Progenitor cell of endocrine pancreas (in vitro differentiated cells): Measurements from ENCODE around the gene WDR49. TPM values are rescaled to one million over a fixed set of nuclear protein-coding genes. Genes with fewer than 3 reads are reported as not detected.

Experiments used
- DNase-seq: peaks from one replicate; pipeline ENCODE4 v3.0.0; 2021; ENCODE audit warnings: low spot score; ENCODE audit not compliant: unreplicated experiment
- H3K27ac Mint-ChIP-seq: 2 replicates; pipeline ENCODE4 v1.8.0; 2021; ENCODE audit warnings: mild to moderate bottlenecking, moderate library complexity, mixed read lengths
- H3K27me3 Mint-ChIP-seq: 2 replicates; pipeline ENCODE4 v1.8.0; 2021; ENCODE audit warnings: mixed read lengths
- H3K36me3 Mint-ChIP-seq: 2 replicates; pipeline ENCODE4 v1.8.0; 2022; ENCODE audit warnings: mixed read lengths; ENCODE audit not compliant: insufficient read depth
- H3K4me1 Mint-ChIP-seq: 2 replicates; pipeline ENCODE4 v1.8.0; 2021; ENCODE audit warnings: low read depth, mixed read lengths
- H3K4me3 Mint-ChIP-seq: 2 replicates; pipeline ENCODE4 v1.8.0; 2021; ENCODE audit warnings: low read depth, mild to moderate bottlenecking, moderate library complexity, mixed read lengths
- H3K9me3 Mint-ChIP-seq: 2 replicates; pipeline ENCODE4 v1.8.0; 2021; ENCODE audit warnings: low read depth, mixed read lengths
- CTCF ChIP-seq: fragments of 200-600 bp; sonication (generic); IDR thresholded peaks from one replicate; pipeline ENCODE4 v1.5.0; 2021; ENCODE audit warnings: antibody characterized with exemption, mild to moderate bottlenecking; ENCODE audit not compliant: unreplicated experiment
- total RNA-seq: library from RNA; stranded (reverse); gene quantifications from 2 replicates; pipeline ENCODE4 v1.2.1, GENCODE V29; 2021

Gene WDR49
- total RNA-seq, 1 donor from 2014 or later = 0.43 TPM

- Mint-ChIP-seq H3K27me3 (no peaks in the 10 kb centered on the region), H3K27ac (no peak overlapping the region), H3K4me1 (peaks cover 1% of the 10 kb centered on the region), H3K36me3 (no peaks in the 10 kb centered on the region), H3K4me3 (no peak overlapping the region), H3K9me3 (peaks cover 5% of the 10 kb centered on the region)
- TF ChIP-seq CTCF = no peak
- no peak for DNase-seq
Observed at GRCh38 chr3:167507954-167508353, 145.8 kb downstream of the WDR49 start.

DNA sequence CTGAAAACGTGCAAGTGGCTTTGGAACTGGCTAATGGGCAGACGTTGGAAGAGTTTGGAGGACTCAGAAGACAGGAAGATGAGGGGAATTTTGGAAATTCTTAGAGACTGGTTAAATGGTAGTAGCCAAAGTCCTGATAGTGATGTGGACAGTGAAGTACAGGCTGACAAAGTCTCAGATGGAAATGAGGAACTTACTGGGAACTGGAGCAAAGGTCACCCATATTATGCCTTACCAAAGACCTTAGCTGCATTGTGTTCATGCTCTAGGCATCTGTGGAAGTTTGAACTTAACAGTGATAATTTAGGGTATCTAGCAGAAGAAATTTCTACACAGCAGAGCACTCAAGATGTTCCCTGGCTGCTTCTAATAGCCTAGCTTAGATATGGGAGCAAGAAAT, 151.3 kb downstream of the WDR49 start:
- DNase-seq = no peak
- Mint-ChIP-seq H3K27me3 (no peaks in the 10 kb centered on the region), H3K4me3 (no peak overlapping the region), H3K9me3 (no peaks in the 10 kb centered on the region), H3K36me3 (no peaks in the 10 kb centered on the region), H3K27ac (no peak overlapping the region), H3K4me1 (peaks cover 3% of the 10 kb centered on the region)
- no peak for TF ChIP-seq CTCF

- Mint-ChIP-seq H3K9me3 (no peaks in the 10 kb centered on the region), H3K4me3 (no peak overlapping the region), H3K4me1 (peaks cover 3% of the 10 kb centered on the region), H3K36me3 (no peaks in the 10 kb centered on the region), H3K27me3 (no peaks in the 10 kb centered on the region), H3K27ac (no peak overlapping the region)
- TF ChIP-seq CTCF = no peak
- no peak for DNase-seq
Observed at GRCh38 chr3:167501941-167502340, 151.8 kb downstream of the WDR49 start.

GRCh38 chr3:167497903-167498302, 155.8 kb downstream of the WDR49 start:
- no peaks in the 10 kb centered on the region for H3K27me3 Mint-ChIP-seq
- DNase-seq = no peak
- no peaks in the 10 kb centered on the region for H3K9me3 Mint-ChIP-seq
- H3K27ac Mint-ChIP-seq = no peak overlapping the region
- H3K4me3 Mint-ChIP-seq = no peak overlapping the region
- H3K4me1 Mint-ChIP-seq = peaks cover 2% of the 10 kb centered on the region
- no peaks in the 10 kb centered on the region for H3K36me3 Mint-ChIP-seq
- no peak for TF ChIP-seq CTCF

DNA sequence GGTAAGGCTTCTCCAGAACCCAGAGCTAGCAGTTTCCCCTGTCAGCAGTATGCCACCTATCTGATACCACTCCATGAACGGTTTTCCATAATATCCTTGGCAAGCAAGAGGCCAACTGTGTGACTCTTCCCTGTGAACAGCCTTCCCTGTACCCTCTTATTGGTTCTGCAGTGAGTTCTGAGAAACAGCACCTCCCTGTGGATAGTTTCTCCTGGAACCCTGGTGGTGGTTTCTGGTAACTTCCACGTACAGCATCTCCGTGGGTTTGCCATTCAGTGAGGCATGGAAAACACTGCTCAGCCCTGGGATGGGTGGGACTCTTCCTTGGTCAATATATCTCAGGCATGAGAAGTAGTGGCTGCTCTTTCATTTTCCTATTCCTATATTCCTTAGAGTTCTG, 160.5 kb downstream of the WDR49 start:
- Mint-ChIP-seq H3K36me3 (no peaks in the 10 kb centered on the region), H3K27ac (no peak overlapping the region), H3K4me3 (no peak overlapping the region), H3K4me1 (no peaks in the 10 kb centered on the region), H3K27me3 (peaks cover 5% of the 10 kb centered on the region), H3K9me3 (no peaks in the 10 kb centered on the region)
- DNase-seq = no peak
- peak; percentile 47 for TF ChIP-seq CTCF
